Psoas muscle (tissue), 8 donors: ENCODE results near the gene ADAD1. TPM values are rescaled to one million over a fixed set of nuclear protein-coding genes. Genes with fewer than 3 reads are reported as not detected.

ENCODE experiments used
- ATAC-seq, 4 donors: fragments of 200-7000 bp; cut with Tn5 transposase; one replicate each; pipeline ENCODE4 v1.9.1; 2020; ENCODE audit warnings: moderate library complexity in 3 of 4, mild to moderate bottlenecking in 2 of 4
- DNase-seq, 2 donors: peaks; one replicate each; pipeline ENCODE4 v3.0.0-alpha.2; 2020
- H3K27ac ChIP-seq: fragments of 200-600 bp; one replicate; pipeline ENCODE4 v1.8.0; 2022
- H3K27me3 ChIP-seq, 3 donors: fragments of 200-600 bp in 1 of 3; one replicate each; pipeline versions ENCODE4 v1.6.1 to v1.8.0; 2013 to 2022; ENCODE audit warnings: low read length in 2 of 3, mild to moderate bottlenecking in 2 of 3, moderate library complexity in 1 of 3; ENCODE audit not compliant: insufficient read depth in 3 of 3
- H3K36me3 ChIP-seq, 2 donors: fragments of 200-600 bp in 1 of 2; one replicate each; pipeline versions ENCODE4 v1.6.1 to v1.8.0; 2013 to 2022; ENCODE audit warnings: low read depth in 1 of 2, mild to moderate bottlenecking in 1 of 2, moderate library complexity in 1 of 2; ENCODE audit not compliant: insufficient read depth in 1 of 2
- H3K4me1 ChIP-seq: fragments of 200-600 bp; one replicate; pipeline ENCODE4 v1.8.0; 2022
- H3K4me3 ChIP-seq: fragments of 200-600 bp; one replicate; pipeline ENCODE4 v1.8.0; 2022; ENCODE audit warnings: mild to moderate bottlenecking
- H3K9me3 ChIP-seq: fragments of 200-600 bp; one replicate; pipeline ENCODE4 v1.8.0; 2022
- WGBS, 3 donors: extraction: QIAGEN DNeasy Blood & Tissue Kit; methylation state at CpG; one replicate each; pipeline versions ENCODE4 v1.1.6 to v1.1.7; 2013; 5-methylcytosine and 5-hydroxymethylcytosine counted together
- intact Hi-C, 2 donors: fragments of 100-400 bp; cut with DNase I; formaldehyde crosslinking; loops; one replicate each; pipeline versions ENCODE4 v1.11.0 to v1.14.2; 2022
- long read RNA-seq, 2 donors: library from polyadenylated mRNA; unstranded; transcript quantifications; one replicate each; pipeline ENCODE4 v2.0.0, GENCODE V29; 2021
- polyA plus RNA-seq, 3 donors: library from polyadenylated mRNA; stranded (reverse); fragments of 200-250 nt; gene quantifications; one replicate each; pipeline ENCODE4 v1.2.3, GENCODE V29; 2013
- total RNA-seq, 4 donors: library from RNA; stranded (reverse); fragmentation: NEBNext Ultra II Directional in 2 of 4; extraction: Animal tissue kit (Norgen Biotek cat#: 25700) in 2 of 4; gene quantifications; one replicate each; pipeline versions ENCODE4 v1.2.1 to v1.2.4, GENCODE V29; 2021 to 2023
- TF ChIP-seq, protein P1 (sequence below): fragments of 200-600 bp; IDR thresholded peaks from one replicate; pipeline ENCODE4 v1.8.0; 2022; ENCODE audit warnings: antibody characterized with exemption
- donor health status: healthy with polysubstance abuse.
- donor health status: DM: no; HTN: no; CAD: no; lungs with moderate emphysema.
- donor health status: Bipolar disorder and iron deficiency.
- donor health status: healthy.
- donor health status: DM: yes; HTN: yes; CAD: no.
- donor health status: DM: no; HTN: no; CAD: no.
- donor health status: DM: no; HTN: no; CAD: no.
- donor health status: DM: yes; HTN: yes; CAD: no.

Gene ADAD1
- not detected for total RNA-seq
- polyA plus RNA-seq: not detected
- long read RNA-seq, donor 1: 0 reads
- long read RNA-seq, donor 2: 0 reads

GRCh38 chr4:122378711-122379110 is at the start of gene ADAD1:
TSS of gene ADAD1 (plus strand) at chr4:122379011. CDS start at chr4:122380070, 1,059 bp downstream.
- Histone ChIP-seq H3K27me3 (no peaks in the 10 kb centered on the region), H3K4me3 (no peak within 1 kb of the TSS), H3K27ac (no peak within 1 kb of the TSS), H3K9me3 (no peaks in the 10 kb centered on the region), H3K36me3 (no peaks in the 10 kb centered on the region), H3K4me1 (no peaks in the 10 kb centered on the region)
- WGBS, 3 donors: 79 to 85% (median 83%) methylated on average over 7 of the region's 7 CpGs
- intact Hi-C loops: no loop called here
- TF ChIP-seq, protein P1, sequence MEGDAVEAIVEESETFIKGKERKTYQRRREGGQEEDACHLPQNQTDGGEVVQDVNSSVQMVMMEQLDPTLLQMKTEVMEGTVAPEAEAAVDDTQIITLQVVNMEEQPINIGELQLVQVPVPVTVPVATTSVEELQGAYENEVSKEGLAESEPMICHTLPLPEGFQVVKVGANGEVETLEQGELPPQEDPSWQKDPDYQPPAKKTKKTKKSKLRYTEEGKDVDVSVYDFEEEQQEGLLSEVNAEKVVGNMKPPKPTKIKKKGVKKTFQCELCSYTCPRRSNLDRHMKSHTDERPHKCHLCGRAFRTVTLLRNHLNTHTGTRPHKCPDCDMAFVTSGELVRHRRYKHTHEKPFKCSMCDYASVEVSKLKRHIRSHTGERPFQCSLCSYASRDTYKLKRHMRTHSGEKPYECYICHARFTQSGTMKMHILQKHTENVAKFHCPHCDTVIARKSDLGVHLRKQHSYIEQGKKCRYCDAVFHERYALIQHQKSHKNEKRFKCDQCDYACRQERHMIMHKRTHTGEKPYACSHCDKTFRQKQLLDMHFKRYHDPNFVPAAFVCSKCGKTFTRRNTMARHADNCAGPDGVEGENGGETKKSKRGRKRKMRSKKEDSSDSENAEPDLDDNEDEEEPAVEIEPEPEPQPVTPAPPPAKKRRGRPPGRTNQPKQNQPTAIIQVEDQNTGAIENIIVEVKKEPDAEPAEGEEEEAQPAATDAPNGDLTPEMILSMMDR: no peak
- ATAC-seq (no peak), DNase-seq (no peak)

GRCh38 chr4:122329876-122330565 is 48.8 kb upstream of the ADAD1 start:
- DNase-seq: no peak
- intact Hi-C loops: no loop called here
- no peaks in the 10 kb centered on the region for H3K4me1 ChIP-seq

DNA sequence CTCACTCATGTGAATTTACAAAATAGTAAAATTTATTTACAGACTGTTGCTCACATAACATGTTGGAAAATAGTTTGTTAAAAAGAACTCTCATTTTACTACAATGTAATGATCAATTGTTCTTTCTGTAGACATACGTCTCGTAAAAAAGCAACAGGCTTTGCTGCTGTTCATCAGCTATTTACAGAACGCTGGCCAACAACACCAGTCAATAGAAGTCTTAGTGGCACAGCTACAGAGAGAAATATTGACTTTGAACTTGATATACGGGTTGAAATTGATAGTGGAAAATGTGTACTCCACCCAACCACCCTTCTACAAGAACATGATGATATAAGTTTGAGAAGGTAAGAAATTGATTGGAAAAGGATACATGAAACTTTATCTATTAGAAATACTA is 47.6 kb upstream of the ADAD1 start:
- TF ChIP-seq, protein P1: no peak
- WGBS, 3 donors: 71 to 86% (median 73%) methylated on average over 4 of the region's 4 CpGs
- no peak overlapping the region for H3K27ac ChIP-seq
- DNase-seq (no peak), ATAC-seq (no peak)
- no peak overlapping the region for H3K4me3 ChIP-seq
- no peaks in the 10 kb centered on the region for H3K4me1 ChIP-seq
- H3K9me3 ChIP-seq: no peaks in the 10 kb centered on the region
- H3K27me3 ChIP-seq: no peaks in the 10 kb centered on the region
- peaks cover 5 to 66% of the 10 kb centered on the region in 2 donors for H3K36me3 ChIP-seq
- intact Hi-C loops: no loop called here

More at GRCh38 chr4:122329876-122330565, 48.8 kb upstream of the ADAD1 start:
- no peak overlapping the region for H3K4me3 ChIP-seq
- no peaks in the 10 kb centered on the region for H3K27me3 ChIP-seq
- H3K27ac ChIP-seq: no peak overlapping the region
- ATAC-seq: no peak
- TF ChIP-seq, protein P1: no peak
- no peaks in the 10 kb centered on the region for H3K9me3 ChIP-seq
- peaks cover 3 to 60% of the 10 kb centered on the region in 2 donors for H3K36me3 ChIP-seq
- 51 to 54% (median 54%) methylated on average over 3 of the region's 3 CpGs for WGBS, 3 donors

GRCh38 chr4:122334828-122335227 is 44.0 kb upstream of the ADAD1 start:
- Histone ChIP-seq H3K27me3 (no peaks in the 10 kb centered on the region), H3K27ac (no peak overlapping the region), H3K4me3 (no peak overlapping the region), H3K4me1 (peaks cover 5% of the 10 kb centered on the region), H3K36me3 (peaks cover 5 to 53% of the 10 kb centered on the region in 2 donors), H3K9me3 (no peaks in the 10 kb centered on the region)
- TF ChIP-seq, protein P1: no peak
- intact Hi-C loops: no loop called here
- ATAC-seq (no peak), DNase-seq (no peak)
